Suprapubic skin (tissue), 4 donors: ENCODE data around the gene TNS3.

Experiments used
- CTCF ChIP-seq, 2 donors: fragments of 200-600 bp in 1 of 2; fragments of 450-650 bp in 1 of 2; sonication (generic) in 1 of 2; IDR thresholded peaks; one replicate each; pipeline ENCODE4 v1.5.1; 2016 to 2019; ENCODE audit warnings: antibody characterized with exemption in 2 of 2, mild to moderate bottlenecking in 1 of 2, moderate library complexity in 1 of 2
- EP300 ChIP-seq: sonication (generic); formaldehyde crosslinking; IDR thresholded peaks from one replicate; pipeline ENCODE4 v1.6.1; 2017; ENCODE audit warnings: antibody characterized with exemption
- POLR2A ChIP-seq, 2 donors: fragments of 450-650 bp; IDR thresholded peaks; one replicate each; pipeline ENCODE4 v1.6.1; 2017; ENCODE audit warnings: antibody characterized with exemption in 2 of 2, mild to moderate bottlenecking in 2 of 2, moderate library complexity in 2 of 2
- POLR2AphosphoS5 ChIP-seq, 3 donors: sonication (generic); formaldehyde crosslinking; IDR thresholded peaks; one replicate each; pipeline ENCODE4 v1.6.1; 2017; ENCODE audit warnings: antibody characterized with exemption in 3 of 3

- no peak for TF ChIP-seq CTCF (IDR thresholded peaks at IDR 0.05)
- no peak for TF ChIP-seq POLR2A (IDR thresholded peaks at IDR 0.05)
- TF ChIP-seq EP300, result no peak
- no peak for TF ChIP-seq POLR2AphosphoS5 (IDR thresholded peaks at IDR 0.05)
These were observed 173.2 kb downstream of the TNS3 start for GRCh38 chr7:47408675-47409074.
